MM.1S (cell line): Measurements from ENCODE around the gene ARPC2.

Experiments
- DNase-seq: peaks from one replicate; pipeline ENCODE4 v3.0.0-alpha.2; 2015
- H2AFZ ChIP-seq: fragments of 300-600 bp; sonication (generic); 2 replicates; pipeline ENCODE4 v1.6.0; 2016; ENCODE audit warnings: antibody characterized with exemption, low read length
- H3F3A ChIP-seq: fragments of 300-600 bp; sonication (generic); 2 replicates; pipeline ENCODE4 v1.6.1; 2016; ENCODE audit warnings: mild to moderate bottlenecking, antibody characterized with exemption, low read length, moderate library complexity, mixed read lengths; ENCODE audit not compliant: insufficient read depth
- H3K27ac ChIP-seq: fragments of 300-600 bp; sonication (generic); 2 replicates; pipeline ENCODE4 v1.5.1; 2016; ENCODE audit warnings: mild to moderate bottlenecking, low read length
- H3K27me3 ChIP-seq: fragments of 300-600 bp; sonication (generic); replicated peaks from 2 replicates; pipeline ENCODE4 v1.6.0; 2016; ENCODE audit warnings: low read length; ENCODE audit not compliant: insufficient read depth
- H3K36me3 ChIP-seq: fragments of 300-600 bp; sonication (generic); replicated peaks from 2 replicates; pipeline ENCODE4 v1.6.1; 2016; ENCODE audit warnings: mild to moderate bottlenecking, low read length, mixed read lengths; ENCODE audit not compliant: insufficient read depth
- H3K4me1 ChIP-seq: fragments of 300-600 bp; sonication (generic); 2 replicates; pipeline ENCODE4 v1.6.1; 2016; ENCODE audit warnings: low read length, mixed read lengths
- H3K4me2 ChIP-seq: fragments of 300-600 bp; sonication (generic); 2 replicates; pipeline ENCODE4 v1.6.0; 2016; ENCODE audit warnings: low read depth, low read length
- H3K4me3 ChIP-seq: fragments of 300-600 bp; sonication (generic); 2 replicates; pipeline ENCODE4 v1.5.1; 2016; ENCODE audit warnings: low read length, mixed read lengths
- H3K79me2 ChIP-seq: fragments of 300-600 bp; sonication (generic); 2 replicates; pipeline ENCODE4 v1.6.1; 2016; ENCODE audit warnings: mixed run types, low read length, mixed read lengths
- H3K9ac ChIP-seq: fragments of 300-600 bp; sonication (generic); 2 replicates; pipeline ENCODE4 v1.6.1; 2016; ENCODE audit warnings: low read length, mixed read lengths
- H3K9me2 ChIP-seq: fragments of 300-600 bp; sonication (generic); replicated peaks from 2 replicates; pipeline ENCODE4 v1.6.1; 2016; ENCODE audit warnings: mild to moderate bottlenecking, low read length, mixed read lengths; ENCODE audit not compliant: insufficient read depth
- H3K9me3 ChIP-seq: fragments of 300-600 bp; sonication (generic); replicated peaks from 2 replicates; pipeline ENCODE4 v1.6.1; 2016; ENCODE audit warnings: mild to moderate bottlenecking, low read length, mixed read lengths; ENCODE audit not compliant: insufficient read depth
- H4K20me1 ChIP-seq: fragments of 300-600 bp; sonication (generic); 2 replicates; pipeline ENCODE4 v1.6.1; 2016; ENCODE audit warnings: mild to moderate bottlenecking, low read length, moderate library complexity, mixed read lengths; ENCODE audit not compliant: insufficient read depth
- EZH2 ChIP-seq: fragments of 300-600 bp; sonication (generic); optimal IDR thresholded peaks from 2 replicates; pipeline ENCODE3; 2017; ENCODE audit warnings: low read depth, mild to moderate bottlenecking, antibody characterized with exemption, low read length, mixed read lengths
- EZH2phosphoT487 ChIP-seq: fragments of 300-600 bp; sonication (generic); IDR thresholded peaks from 2 replicates; pipeline ENCODE4 v1.6.1; 2018; ENCODE audit warnings: antibody characterized with exemption, low read length
- TF ChIP-seq, protein P1 (sequence below): fragments of 300-600 bp; sonication (generic); IDR thresholded peaks from 2 replicates; pipeline ENCODE4 v1.5.1; 2016; ENCODE audit warnings: antibody characterized with exemption, low read length, mixed read lengths

Gene ARPC2

DNA sequence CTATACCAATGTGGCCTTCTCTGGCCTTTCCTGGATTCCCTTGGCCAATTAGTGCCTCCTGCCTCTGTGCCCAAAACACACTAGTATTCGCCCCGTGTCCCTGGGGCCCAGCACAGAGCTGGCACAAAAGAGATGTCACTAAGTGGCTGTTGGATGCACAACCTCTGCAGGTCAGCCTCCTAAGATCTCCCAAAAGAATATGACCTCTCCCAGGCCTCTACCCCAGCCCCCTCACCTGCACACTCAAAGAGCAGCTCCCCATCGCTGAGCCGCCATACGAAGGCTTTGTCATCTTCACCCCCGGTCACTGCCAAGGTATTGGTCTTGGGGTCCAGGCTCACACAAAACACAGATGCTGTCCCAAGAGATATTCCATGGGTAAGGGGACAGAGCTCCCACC lies 50.3 kb downstream of the ARPC2 start:
- H3K79me2 ChIP-seq: peaks cover 38% of the 10 kb centered on the region
- no peak overlapping the region for H3K4me3 ChIP-seq
- H3K4me2 ChIP-seq: no peak overlapping the region
- no peaks in the 10 kb centered on the region for H3K27me3 ChIP-seq
- no peaks in the 10 kb centered on the region for H3K36me3 ChIP-seq
- H3K9me2 ChIP-seq: no peaks in the 10 kb centered on the region
- H3K9ac ChIP-seq: no peak overlapping the region
- no peak overlapping the region for H3K27ac ChIP-seq
- peaks cover 6% of the 10 kb centered on the region; the same call in 1 of the 2 replicates for H3K4me1 ChIP-seq
- H3K9me3 ChIP-seq: no peaks in the 10 kb centered on the region
- no peaks in the 10 kb centered on the region for H4K20me1 ChIP-seq
- DNase-seq: no peak
- no peak overlapping the region for H2AFZ ChIP-seq
- no peak for TF ChIP-seq EZH2phosphoT487
- no peak for TF ChIP-seq EZH2
- TF ChIP-seq, protein P1, sequence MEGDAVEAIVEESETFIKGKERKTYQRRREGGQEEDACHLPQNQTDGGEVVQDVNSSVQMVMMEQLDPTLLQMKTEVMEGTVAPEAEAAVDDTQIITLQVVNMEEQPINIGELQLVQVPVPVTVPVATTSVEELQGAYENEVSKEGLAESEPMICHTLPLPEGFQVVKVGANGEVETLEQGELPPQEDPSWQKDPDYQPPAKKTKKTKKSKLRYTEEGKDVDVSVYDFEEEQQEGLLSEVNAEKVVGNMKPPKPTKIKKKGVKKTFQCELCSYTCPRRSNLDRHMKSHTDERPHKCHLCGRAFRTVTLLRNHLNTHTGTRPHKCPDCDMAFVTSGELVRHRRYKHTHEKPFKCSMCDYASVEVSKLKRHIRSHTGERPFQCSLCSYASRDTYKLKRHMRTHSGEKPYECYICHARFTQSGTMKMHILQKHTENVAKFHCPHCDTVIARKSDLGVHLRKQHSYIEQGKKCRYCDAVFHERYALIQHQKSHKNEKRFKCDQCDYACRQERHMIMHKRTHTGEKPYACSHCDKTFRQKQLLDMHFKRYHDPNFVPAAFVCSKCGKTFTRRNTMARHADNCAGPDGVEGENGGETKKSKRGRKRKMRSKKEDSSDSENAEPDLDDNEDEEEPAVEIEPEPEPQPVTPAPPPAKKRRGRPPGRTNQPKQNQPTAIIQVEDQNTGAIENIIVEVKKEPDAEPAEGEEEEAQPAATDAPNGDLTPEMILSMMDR: no peak
- no peaks in the 10 kb centered on the region for H3F3A ChIP-seq

DNA sequence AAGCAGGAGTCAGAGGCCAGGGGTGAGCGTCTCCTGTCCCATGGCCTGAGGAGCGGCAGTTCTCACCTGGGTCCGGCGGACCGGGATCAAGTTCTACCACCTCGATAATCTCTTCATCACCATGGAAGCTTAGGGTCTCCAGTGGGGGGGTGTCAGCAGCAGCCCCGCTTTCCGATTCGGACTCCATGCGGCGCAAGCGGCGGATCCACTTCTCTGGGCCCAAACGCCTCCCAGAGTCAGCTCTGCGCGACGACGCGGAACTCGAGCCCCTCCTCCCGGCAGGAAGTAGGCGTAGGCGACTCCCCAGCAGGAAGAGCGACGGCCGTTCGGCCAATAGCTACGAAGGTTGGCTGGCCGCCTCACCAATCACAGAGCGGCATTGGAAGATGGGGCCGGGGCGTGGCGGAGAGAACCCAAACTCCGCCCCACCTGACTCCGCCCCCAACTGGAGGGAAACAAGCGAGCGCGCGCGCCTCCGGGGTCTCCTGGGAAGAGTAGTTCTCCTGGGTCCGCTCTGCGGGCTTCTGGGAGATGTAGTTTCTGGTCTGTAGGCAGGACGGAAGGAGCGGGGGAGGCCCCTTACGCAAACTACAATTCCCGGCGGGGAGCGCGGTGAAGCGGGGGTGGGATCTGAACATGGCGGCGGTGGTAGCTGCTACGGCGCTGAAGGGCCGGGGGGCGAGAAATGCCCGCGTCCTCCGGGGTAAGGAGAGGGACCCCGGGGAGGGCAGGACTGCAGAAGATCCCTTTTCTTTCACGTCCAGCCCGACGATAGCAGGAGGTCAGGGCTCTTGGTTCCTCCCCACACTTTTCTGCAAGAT lies 53.1 kb downstream of the ARPC2 start, which contains the start of the genes AAMP and PNKD:
TSS of gene AAMP (minus strand) at position 238 of the 821 bp plus-strand sequence. CDS start at position 187, 51 bp downstream.
TSS of gene PNKD (plus strand) at position 620 of the 821 bp plus-strand sequence. CDS start at position 637, 17 bp downstream.
- Histone ChIP-seq H3K36me3 (no peaks in the 10 kb centered on the region; the same call in 1 of the 2 replicates), H4K20me1 (no peaks in the 10 kb centered on the region), H3K9ac (peak within 1 kb of the TSS; percentile 77), H3K27ac (peak within 1 kb of the TSS; percentile 23; the same call in 1 of the 2 replicates), H2AFZ (peak within 1 kb of the TSS; percentile 73), H3K27me3 (no peaks in the 10 kb centered on the region), H3K4me3 (peak within 1 kb of the TSS; percentile 98), H3K79me2 (peaks cover 49% of the 10 kb centered on the region), H3K9me2 (no peaks in the 10 kb centered on the region), H3K4me1 (peaks cover 3% of the 10 kb centered on the region; the same call in 1 of the 2 replicates), H3K9me3 (no peaks in the 10 kb centered on the region), H3K4me2 (peak within 1 kb of the TSS; percentile 95), H3F3A (no peaks in the 10 kb centered on the region; the same call in 1 of the 2 replicates)
- peak; percentile 99 for DNase-seq
- TF ChIP-seq EZH2: no peak
- TF ChIP-seq, protein P1: peak; percentile 14; the same call in 1 of the 2 replicates

DNA sequence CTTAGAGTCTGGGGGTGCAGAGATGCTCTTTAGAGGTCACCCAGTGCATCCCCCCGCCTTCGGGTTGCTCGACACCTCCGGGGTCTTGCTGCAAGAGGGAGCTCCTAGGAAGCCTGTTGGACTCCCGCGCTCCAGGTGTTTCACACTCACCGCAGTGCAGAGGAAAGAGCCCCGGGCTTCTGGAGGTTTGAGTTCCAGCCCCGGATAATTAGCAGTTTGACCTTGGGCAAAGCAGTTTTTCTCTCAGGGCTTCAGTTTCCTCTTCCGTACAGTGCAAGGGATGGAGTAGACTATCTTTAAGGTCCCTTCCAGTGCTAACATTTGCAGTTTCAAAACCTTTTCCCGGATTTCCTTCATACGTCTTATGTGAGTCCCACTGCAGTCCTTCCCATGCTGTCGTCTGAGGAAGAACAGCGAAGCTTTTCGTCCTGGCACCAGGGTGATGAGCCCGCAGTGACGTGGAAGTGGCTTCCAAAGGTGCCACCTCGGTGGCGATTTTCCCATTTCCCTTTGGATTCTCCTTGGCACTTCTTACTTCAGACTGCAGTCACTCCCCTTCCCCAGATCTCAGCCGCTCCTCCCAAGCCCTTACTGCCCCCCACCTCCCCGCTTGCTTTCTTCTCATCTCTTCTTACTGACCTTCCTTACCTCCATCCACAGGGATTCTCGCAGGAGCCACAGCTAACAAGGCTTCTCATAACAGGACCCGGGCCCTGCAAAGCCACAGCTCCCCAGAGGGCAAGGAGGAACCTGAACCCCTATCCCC lies 53.9 kb downstream of the ARPC2 start:
- peaks cover 49% of the 10 kb centered on the region for H3K79me2 ChIP-seq
- no peaks in the 10 kb centered on the region for H4K20me1 ChIP-seq
- peak overlapping the region; percentile 91 for H3K4me3 ChIP-seq
- no peaks in the 10 kb centered on the region for H3K9me2 ChIP-seq
- peaks cover 3% of the 10 kb centered on the region; the same call in 1 of the 2 replicates for H3K4me1 ChIP-seq
- peak overlapping the region; percentile 95 for H3K4me2 ChIP-seq
- DNase-seq: peak; percentile 26
- H3F3A ChIP-seq: no peaks in the 10 kb centered on the region; the same call in 1 of the 2 replicates
- peak overlapping the region; percentile 65; the same call in 1 of the 2 replicates for H3K9ac ChIP-seq
- H3K9me3 ChIP-seq: no peaks in the 10 kb centered on the region
- TF ChIP-seq EZH2 (no peak), EZH2phosphoT487 (no peak)
- TF ChIP-seq, protein P1: no peak
- no peaks in the 10 kb centered on the region for H3K27me3 ChIP-seq
- H3K36me3 ChIP-seq: no peaks in the 10 kb centered on the region; the same call in 1 of the 2 replicates
- H3K27ac ChIP-seq: no peak overlapping the region
- H2AFZ ChIP-seq: peak overlapping the region; percentile 73
